CD14-positive monocyte (primary cell): ENCODE results near the gene ABCA2. TPM values are rescaled to one million over a fixed set of nuclear protein-coding genes. Genes with fewer than 3 reads are reported as not detected.
A peak's percentile ranks its signal among the peaks of the same experiment; 100 is the strongest.
"Not testable (repeated sequence)": the region's sequence is repeated elsewhere in the genome, so short reads cannot be mapped to it uniquely, and the experiment has no call there.

Source experiments
- DNase-seq, 3 donors: peaks; one replicate each; pipeline ENCODE4 v3.0.0-alpha.2; 2011 to 2022
- H2AFZ ChIP-seq: 2 replicates; pipeline ENCODE4 v1.6.0; 2012; ENCODE audit warnings: mild to moderate bottlenecking, low read depth, low read length, inconsistent platforms; ENCODE audit not compliant: insufficient read depth, poor library complexity, severe bottlenecking
- H3K27ac ChIP-seq, 2 donors: 1 replicate in 1 of 2; 2 replicates in 1 of 2; pipeline ENCODE4 v1.5.1; 2012 to 2013; ENCODE audit warnings: low read length in 2 of 2, control low read depth in 1 of 2, inconsistent platforms in 1 of 2, low read depth in 1 of 2, mild to moderate bottlenecking in 1 of 2
- H3K27me3 ChIP-seq, 2 donors: one replicate each; pipeline versions ENCODE4 v1.6.0 to v1.6.1; 2011 to 2013; ENCODE audit warnings: low read length in 2 of 2; ENCODE audit not compliant: control insufficient read depth in 2 of 2, insufficient read depth in 2 of 2
- H3K36me3 ChIP-seq, 2 donors: replicated peaks in 1 of 2; 1 replicate in 1 of 2; 2 replicates in 1 of 2; pipeline versions ENCODE4 v1.5.1 to v1.6.1; 2012 to 2013; ENCODE audit warnings: low read length in 2 of 2, control low read depth in 1 of 2, inconsistent platforms in 1 of 2, mild to moderate bottlenecking in 1 of 2; ENCODE audit not compliant: insufficient read depth in 2 of 2, control insufficient read depth in 1 of 2
- H3K4me1 ChIP-seq, 2 donors: 1 replicate in 1 of 2; 2 replicates in 1 of 2; pipeline versions ENCODE4 v1.5.1 to v1.6.1; 2012 to 2013; ENCODE audit warnings: low read length in 2 of 2, control low read depth in 1 of 2, inconsistent platforms in 1 of 2, mild to moderate bottlenecking in 1 of 2, moderate library complexity in 1 of 2; ENCODE audit not compliant: insufficient read depth in 2 of 2, control insufficient read depth in 1 of 2
- H3K4me2 ChIP-seq: replicated peaks from 2 replicates; pipeline ENCODE3; 2012; ENCODE audit warnings: low read length, moderate library complexity, mild to moderate bottlenecking; ENCODE audit not compliant: poor library complexity, severe bottlenecking; ENCODE audit errors: extremely low read depth
- H3K4me3 ChIP-seq, 3 experiments: fragments of 200-600 bp in 1 of 3; sonication (generic) in 1 of 3; replicated peaks in 1 of 3; 1 replicate in 2 of 3; 2 replicates in 1 of 3; pipeline ENCODE4 v1.5.1; 2011 to 2013; ENCODE audit warnings: low read length in 3 of 3, mild to moderate bottlenecking in 3 of 3, control low read depth in 2 of 3, low read depth in 2 of 3, inconsistent platforms in 1 of 3, moderate library complexity in 1 of 3
- H3K79me2 ChIP-seq: 2 replicates; pipeline ENCODE4 v1.6.0; 2012; ENCODE audit warnings: mild to moderate bottlenecking, control low read depth, inconsistent platforms, low read length, moderate library complexity; ENCODE audit not compliant: insufficient read depth
- H3K9ac ChIP-seq: 2 replicates; pipeline ENCODE4 v1.6.0; 2017; ENCODE audit warnings: low read length, mild to moderate bottlenecking; ENCODE audit not compliant: insufficient read depth, poor library complexity, severe bottlenecking
- H3K9me3 ChIP-seq, 2 donors: replicated peaks in 1 of 2; 1 replicate in 1 of 2; 2 replicates in 1 of 2; pipeline versions ENCODE4 v1.5.1 to v1.6.1; 2012 to 2013; ENCODE audit warnings: low read length in 2 of 2, control low read depth in 1 of 2; ENCODE audit not compliant: control insufficient read depth in 1 of 2, insufficient read depth in 1 of 2
- H4K20me1 ChIP-seq: 2 replicates; pipeline ENCODE4 v1.6.0; 2012; ENCODE audit warnings: mild to moderate bottlenecking, low read length, control low read depth, moderate library complexity; ENCODE audit not compliant: insufficient read depth
- H3K27ac Mint-ChIP-seq, 7 donors: one replicate each; pipeline ENCODE4 v1.8.0; 2020; ENCODE audit warnings: mild to moderate bottlenecking in 7 of 7, mixed read lengths in 7 of 7, moderate library complexity in 6 of 7, inconsistent platforms in 2 of 7
- H3K27me3 Mint-ChIP-seq, 3 donors: one replicate each; pipeline ENCODE4 v1.8.0; 2021 to 2022; ENCODE audit warnings: low read depth in 3 of 3, mild to moderate bottlenecking in 3 of 3, mixed read lengths in 3 of 3, moderate library complexity in 3 of 3, inconsistent platforms in 1 of 3
- H3K36me3 Mint-ChIP-seq, 2 donors: one replicate each; pipeline ENCODE4 v1.8.0; 2020; ENCODE audit warnings: mixed read lengths in 2 of 2, inconsistent platforms in 1 of 2, mild to moderate bottlenecking in 1 of 2
- H3K4me1 Mint-ChIP-seq: one replicate; pipeline ENCODE4 v1.8.0; 2020; ENCODE audit warnings: mild to moderate bottlenecking, mixed read lengths
- H3K4me3 Mint-ChIP-seq, 2 donors: one replicate each; pipeline ENCODE4 v1.8.0; 2020; ENCODE audit warnings: mild to moderate bottlenecking in 2 of 2, mixed read lengths in 2 of 2, moderate library complexity in 1 of 2
- H3K9me3 Mint-ChIP-seq, 7 donors: one replicate each; pipeline ENCODE4 v1.8.0; 2020 to 2022; ENCODE audit warnings: mixed read lengths in 7 of 7, mild to moderate bottlenecking in 6 of 7, moderate library complexity in 6 of 7, inconsistent platforms in 2 of 7
- CTCF ChIP-seq: fragments of 200-600 bp; IDR thresholded peaks from one replicate; pipeline ENCODE4 v1.8.0; 2022; ENCODE audit warnings: antibody characterized with exemption, mild to moderate bottlenecking
- WGBS: methylation state at CpG from one replicate; pipeline ENCODE4 v1.1.5; 2013; ENCODE audit warnings: missing lambda C conversion rate; ENCODE audit not compliant: insufficient coverage; 5-methylcytosine and 5-hydroxymethylcytosine counted together
- intact Hi-C, 2 donors: fragments of 100-400 bp; cut with micrococcal nuclease; formaldehyde crosslinking; loops; one replicate each; pipeline versions ENCODE4 v1.15.0 to v1.15.1; 2023
- polyA plus RNA-seq, 3 donors: library from polyadenylated mRNA; depleted of rRNA in 1 of 3; unstranded in 2 of 3; stranded (reverse) in 1 of 3; fragments of 300-500 nt in 2 of 3; fragments of >200 nt in 1 of 3; fragmentation: Illumina TruSeq in 2 of 3; gene quantifications; 1 replicate in 2 of 3; 2 replicates in 1 of 3; pipeline ENCODE4 v1.2.3, GENCODE V29; 2012 to 2021

ABCA2 gene
- polyA plus RNA-seq, 3 donors, result 0.18 to 30.7 (median 0.40) TPM

GRCh38 chr9:137034709-137035506 is 6.9 kb upstream of the ABCA2 start:
- H3K36me3 ChIP-seq, result peaks cover 15 to 22% of the 10 kb centered on the region in 2 donors
- H3K4me2 ChIP-seq, result peak overlapping the region; percentile 98
- Mint-ChIP-seq H3K27me3 (no peaks in the 10 kb centered on the region), H3K36me3 (peaks cover 5 to 30% of the 10 kb centered on the region in 2 donors), H3K4me1 (peaks cover 38% of the 10 kb centered on the region), H3K4me3 (peak overlapping the region; percentile 78 to 89), H3K27ac (peak overlapping the region; percentile 86 to 92 (median 90)), H3K9me3 (no peaks in the 10 kb centered on the region)
- peak overlapping the region; percentile 1 for H3K9ac ChIP-seq
- intact Hi-C loops, result loop anchor here (1.0 to 10.0 kb wide), 7 partner anchors 32 to 248 kb away; partner anchors contain the start of genes AJM1 (in 1 of the 2), C8G (in 1 of the 2), CLIC3 (in 1 of the 2) and FBXW5 (in 1 of the 2)
- peak overlapping the region; percentile 0 to 74 (median 29) for H3K4me3 ChIP-seq
- 0% methylated on average over 14 of the region's 24 CpGs for WGBS
- H3K27ac ChIP-seq, result peak overlapping the region; percentile 71 to 83
- H2AFZ ChIP-seq, result peak overlapping the region; percentile 29
- peaks cover 60% of the 10 kb centered on the region for H3K79me2 ChIP-seq
- H4K20me1 ChIP-seq, result peaks cover 52% of the 10 kb centered on the region
- peaks cover 47 to 59% of the 10 kb centered on the region in 2 donors for H3K4me1 ChIP-seq
- TF ChIP-seq CTCF, result peak; percentile 90
- no peaks in the 10 kb centered on the region for H3K27me3 ChIP-seq
- DNase-seq, result peak; percentile 78 to 84 (median 84)
- H3K9me3 ChIP-seq, result no peaks in the 10 kb centered on the region

- Histone ChIP-seq H3K9me3 (no peaks in the 10 kb centered on the region), H3K4me1 (peaks cover 54 to 67% of the 10 kb centered on the region in 2 donors), H3K27me3 (no peaks in the 10 kb centered on the region), H3K36me3 (peaks cover 15 to 22% of the 10 kb centered on the region in 2 donors), H3K4me3 (peak overlapping the region; percentile 47 to 88 (median 68)), H3K27ac (peak overlapping the region; percentile 83 to 92), H3K9ac (peak overlapping the region; percentile 77), H2AFZ (peak overlapping the region; percentile 29), H3K4me2 (peak overlapping the region; percentile 98), H3K79me2 (peaks cover 67% of the 10 kb centered on the region), H4K20me1 (peaks cover 48% of the 10 kb centered on the region)
- Mint-ChIP-seq H3K4me3 (peak overlapping the region; percentile 87 to 93), H3K27ac (peak overlapping the region; percentile 86 to 94 (median 92)), H3K36me3 (peaks cover 5 to 30% of the 10 kb centered on the region in 2 donors), H3K4me1 (peaks cover 45% of the 10 kb centered on the region), H3K27me3 (no peaks in the 10 kb centered on the region), H3K9me3 (no peaks in the 10 kb centered on the region)
- DNase-seq, result peak; percentile 44 to 65 (median 60)
- 0% methylated on average over 8 of the region's 15 CpGs for WGBS
- no peak for TF ChIP-seq CTCF
- intact Hi-C loops, result loop anchor here (1.0 to 10.0 kb wide), 7 partner anchors 33 to 247 kb away; partner anchors contain the start of genes AJM1 (in 1 of the 2), C8G (in 1 of the 2), CLIC3 (in 1 of the 2) and FBXW5 (in 1 of the 2)
These were observed 6.1 kb upstream of the ABCA2 start for GRCh38 chr9:137034039-137034708.

GRCh38 chr9:137033481-137033880 is 5.4 kb upstream of the ABCA2 start:
- not testable (repeated sequence) for DNase-seq, H3K9me3 Mint-ChIP-seq, H3K27me3 Mint-ChIP-seq, H3K27me3 ChIP-seq, H3K9me3 ChIP-seq, H2AFZ ChIP-seq
- Histone ChIP-seq H3K4me2 (peak overlapping the region; percentile 98), H3K9ac (peak overlapping the region; percentile 77), H3K36me3 (peaks cover 15 to 22% of the 10 kb centered on the region in 2 donors), H3K27ac (peak overlapping the region; percentile 83 to 92), H4K20me1 (peaks cover 48% of the 10 kb centered on the region), H3K4me1 (peaks cover 61 to 74% of the 10 kb centered on the region in 2 donors), H3K79me2 (peaks cover 73% of the 10 kb centered on the region), H3K4me3 (peak overlapping the region; percentile 47 to 88 (median 68))
- H3K4me3 Mint-ChIP-seq, result peak overlapping the region; percentile 87 to 93
- peaks cover 3 to 25% of the 10 kb centered on the region in 2 donors for H3K36me3 Mint-ChIP-seq
- peak overlapping the region; percentile 86 to 94 (median 92) for H3K27ac Mint-ChIP-seq
- peaks cover 52% of the 10 kb centered on the region for H3K4me1 Mint-ChIP-seq
- intact Hi-C loops, result loop anchor here (5.0 to 10.0 kb wide), 6 partner anchors 34 to 246 kb away; partner anchors contain the start of genes AJM1 (in 1 of the 2), C8G (in 1 of the 2), CLIC3 (in 1 of the 2) and FBXW5 (in 1 of the 2)
- WGBS, result no CpG with 5 or more reads among the region's 5 CpGs
